Fibroblast of skin of right quadriceps (primary cell): ENCODE data around the gene CD3E.
"Not testable (repeated sequence)": the region's sequence is repeated elsewhere in the genome, so short reads cannot be mapped to it uniquely, and the experiment has no call there.

Experiments used
- DNase-seq: peaks from one replicate; pipeline ENCODE4 v3.0.0-alpha.2; 2013

The CD3E gene

DNA sequence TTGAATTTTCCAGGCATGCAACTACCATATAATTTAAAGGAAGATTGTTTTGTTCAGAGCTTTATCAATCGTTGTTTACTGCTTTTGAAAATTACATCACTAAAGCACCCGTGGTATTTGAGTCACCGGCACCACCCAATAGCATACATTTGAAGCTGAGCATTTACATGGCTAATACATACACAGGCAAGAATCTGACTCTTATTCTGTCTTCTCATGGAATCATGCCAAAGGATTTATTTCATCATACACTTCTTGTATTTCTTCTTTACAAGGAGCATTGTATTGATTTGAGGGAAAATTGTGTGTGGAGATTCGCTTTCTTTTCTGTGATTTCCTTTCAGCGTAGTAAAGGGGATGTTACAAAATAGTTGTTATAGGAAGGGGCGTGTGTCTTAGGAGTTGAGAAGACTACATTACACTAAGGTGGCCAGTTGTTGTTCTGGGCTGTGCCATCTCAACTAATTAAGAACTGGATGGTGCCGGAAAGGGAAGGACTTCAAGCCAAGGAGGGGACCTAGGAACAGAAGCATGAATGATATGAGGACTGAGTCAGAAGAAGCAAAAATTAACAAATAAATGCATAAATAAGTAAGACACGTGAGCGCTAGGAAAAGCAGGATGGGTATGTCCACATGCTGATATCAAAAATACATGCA, 12.9 kb upstream of the CD3E start:
- DNase-seq = peak; percentile 18

- DNase-seq = no peak
Observed at GRCh38 chr11:118294053-118294452, 10.5 kb upstream of the CD3E start.

DNA sequence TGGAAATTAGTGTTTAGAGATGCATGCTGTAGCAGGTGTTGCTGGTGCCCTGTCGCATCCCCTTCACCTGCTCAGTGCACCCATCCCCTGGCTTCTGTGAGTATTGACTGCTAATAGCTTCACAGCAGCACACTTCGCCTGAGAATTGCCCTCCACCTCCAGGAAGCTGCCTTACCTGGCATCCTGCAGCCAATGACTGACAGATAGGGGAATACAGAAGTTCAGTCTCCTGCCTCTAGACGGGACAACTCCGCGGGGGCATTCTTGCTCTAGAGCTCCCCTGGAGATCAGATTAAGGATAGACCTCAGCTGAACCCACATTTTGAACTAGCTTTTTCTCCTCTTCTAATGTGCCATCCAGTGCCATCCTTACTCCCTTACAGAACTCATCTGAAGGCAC, 9.3 kb upstream of the CD3E start:
- no peak for DNase-seq

GRCh38 chr11:118295815-118296454, 8.6 kb upstream of the CD3E start:
- no peak for DNase-seq

DNA sequence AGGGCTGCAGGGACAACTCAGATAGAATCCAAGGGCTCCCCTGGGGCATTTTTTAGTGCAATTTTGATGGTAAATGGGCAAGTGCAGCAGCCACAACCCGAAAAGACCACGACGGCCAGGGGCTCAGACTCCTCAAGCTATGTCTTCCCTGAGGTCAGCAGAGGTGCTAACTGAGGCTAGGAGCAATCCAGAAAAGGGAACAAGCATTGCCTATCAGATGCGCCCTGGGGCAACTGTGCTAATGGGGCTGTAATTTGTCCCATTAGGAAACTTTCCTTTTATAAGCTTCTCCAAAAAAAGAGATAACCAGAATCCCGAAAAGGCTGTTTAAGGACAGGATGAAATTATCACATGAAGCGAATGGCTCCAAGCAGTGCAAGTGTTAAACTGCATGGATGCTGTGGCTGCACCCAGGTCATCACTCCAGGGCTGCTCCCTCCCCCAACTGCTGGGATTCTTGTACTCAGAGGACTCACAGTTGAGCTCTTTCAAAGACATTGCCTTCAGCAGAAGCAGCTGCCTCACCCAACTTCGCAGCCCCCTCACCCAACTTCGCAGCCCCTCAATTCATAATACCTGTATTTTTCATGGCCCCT, 2.8 kb upstream of the CD3E start:
- DNase-seq = no peak

DNA sequence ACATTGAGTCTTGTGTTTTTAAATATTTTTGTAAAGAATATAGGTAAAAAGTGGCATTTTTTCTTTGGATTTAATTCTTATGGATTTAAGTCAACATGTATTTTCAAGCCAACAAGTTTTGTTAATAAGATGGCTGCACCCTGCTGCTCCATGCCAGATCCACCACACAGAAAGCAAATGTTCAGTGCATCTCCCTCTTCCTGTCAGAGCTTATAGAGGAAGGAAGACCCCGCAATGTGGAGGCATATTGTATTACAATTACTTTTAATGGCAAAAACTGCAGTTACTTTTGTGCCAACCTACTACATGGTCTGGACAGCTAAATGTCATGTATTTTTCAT, 333 bp upstream of the CD3E start:
- DNase-seq = no peak

- no peak for DNase-seq
Observed at GRCh38 chr11:118305726-118306125, 1.2 kb downstream of the CD3E start.

GRCh38 chr11:118306556-118306955, 2.0 kb downstream of the CD3E start:
- no peak for DNase-seq

DNA sequence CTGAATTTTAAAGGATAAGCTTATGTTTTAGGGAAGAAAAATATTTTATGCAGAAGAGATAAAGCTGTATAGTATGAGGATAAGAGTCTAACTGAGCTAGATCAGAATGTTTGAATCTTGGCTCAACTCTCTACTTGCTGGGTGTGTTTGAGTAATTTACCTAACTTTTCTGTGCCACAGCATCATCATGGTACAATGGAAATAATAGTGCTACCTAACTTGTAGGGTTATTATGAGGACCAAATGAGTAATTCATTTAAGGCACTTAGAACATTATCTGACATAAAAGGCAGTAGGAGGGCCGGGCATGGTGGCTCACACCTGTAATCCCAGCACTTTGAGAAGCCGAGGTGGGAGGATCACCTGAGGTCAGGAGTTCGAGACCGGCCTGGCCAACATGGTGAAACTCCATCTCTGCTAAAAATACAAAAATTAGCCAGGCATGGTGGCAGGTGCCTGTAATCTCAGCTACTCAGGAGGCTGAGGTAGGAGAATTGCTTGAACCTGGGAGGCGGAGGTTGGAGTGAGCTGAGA, 4.5 kb downstream of the CD3E start:
- not testable (repeated sequence) for DNase-seq

- DNase-seq = no peak
Observed at GRCh38 chr11:118310271-118310670, 5.7 kb downstream of the CD3E start.

- DNase-seq = no peak
Observed at GRCh38 chr11:118310781-118311485, 6.4 kb downstream of the CD3E start.

DNA sequence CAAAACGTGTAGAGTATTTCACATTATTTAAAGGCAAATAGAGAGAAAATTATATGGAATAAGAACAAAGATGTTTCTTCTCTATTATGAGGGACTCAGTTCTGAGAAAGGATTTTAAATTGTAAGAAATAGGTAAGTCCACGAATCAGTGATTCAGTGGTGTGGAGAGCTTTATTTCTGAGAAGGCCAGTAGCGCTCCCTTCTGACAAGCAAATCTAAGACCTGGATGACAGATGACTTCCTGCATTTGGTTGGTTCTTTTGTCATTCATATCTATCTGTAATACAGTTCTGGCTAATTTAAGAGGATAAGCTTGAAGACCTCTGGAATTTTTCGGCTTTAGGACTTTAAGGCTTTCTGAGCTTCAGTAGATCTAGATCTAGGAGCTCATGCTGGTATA, 7.0 kb downstream of the CD3E start:
- no peak for DNase-seq

- DNase-seq = no peak
Observed at GRCh38 chr11:118312328-118312727, 7.8 kb downstream of the CD3E start.

GRCh38 chr11:118313242-118313641, 8.7 kb downstream of the CD3E start:
- no peak for DNase-seq

DNA sequence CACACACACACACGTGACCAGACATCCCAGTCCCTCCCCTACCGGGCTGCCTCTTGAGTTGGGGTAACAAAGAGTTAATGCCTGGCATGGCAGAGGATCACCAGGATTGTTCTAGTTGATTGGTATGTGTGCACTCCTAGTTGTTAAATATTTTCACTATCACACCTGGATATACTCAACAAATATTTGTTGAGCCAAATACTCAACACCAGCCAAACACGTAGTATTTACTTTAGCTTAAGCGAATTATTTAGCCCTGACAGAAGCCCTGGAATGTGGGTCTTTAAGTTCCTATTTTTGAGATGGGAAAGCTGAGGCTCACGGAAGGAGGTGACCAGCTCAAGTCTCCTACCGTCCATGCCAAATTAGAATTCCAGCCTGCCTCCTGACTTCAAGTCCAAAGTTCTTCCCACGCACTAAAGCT, 10.5 kb downstream of the CD3E start:
- DNase-seq = no peak

DNA sequence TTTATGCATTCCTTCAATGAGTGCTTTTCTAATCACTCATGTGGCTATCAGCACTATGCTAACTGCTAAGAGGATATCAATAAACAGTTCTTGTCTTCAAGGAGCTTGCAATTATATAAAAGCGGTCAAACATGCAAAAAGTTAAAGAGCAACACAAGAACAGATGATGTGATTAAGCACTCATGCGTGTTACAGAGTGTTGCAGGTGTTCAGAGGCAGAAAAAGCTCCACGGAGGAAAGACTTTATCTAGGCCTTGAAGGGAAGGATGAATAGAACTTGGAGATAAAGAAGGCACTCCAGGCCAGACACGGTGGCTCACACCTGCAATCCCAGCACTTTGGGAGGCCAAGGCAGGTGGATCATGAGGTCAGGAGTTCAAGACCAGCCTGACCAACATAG, 13.6 kb downstream of the CD3E start:
- DNase-seq = no peak

DNA sequence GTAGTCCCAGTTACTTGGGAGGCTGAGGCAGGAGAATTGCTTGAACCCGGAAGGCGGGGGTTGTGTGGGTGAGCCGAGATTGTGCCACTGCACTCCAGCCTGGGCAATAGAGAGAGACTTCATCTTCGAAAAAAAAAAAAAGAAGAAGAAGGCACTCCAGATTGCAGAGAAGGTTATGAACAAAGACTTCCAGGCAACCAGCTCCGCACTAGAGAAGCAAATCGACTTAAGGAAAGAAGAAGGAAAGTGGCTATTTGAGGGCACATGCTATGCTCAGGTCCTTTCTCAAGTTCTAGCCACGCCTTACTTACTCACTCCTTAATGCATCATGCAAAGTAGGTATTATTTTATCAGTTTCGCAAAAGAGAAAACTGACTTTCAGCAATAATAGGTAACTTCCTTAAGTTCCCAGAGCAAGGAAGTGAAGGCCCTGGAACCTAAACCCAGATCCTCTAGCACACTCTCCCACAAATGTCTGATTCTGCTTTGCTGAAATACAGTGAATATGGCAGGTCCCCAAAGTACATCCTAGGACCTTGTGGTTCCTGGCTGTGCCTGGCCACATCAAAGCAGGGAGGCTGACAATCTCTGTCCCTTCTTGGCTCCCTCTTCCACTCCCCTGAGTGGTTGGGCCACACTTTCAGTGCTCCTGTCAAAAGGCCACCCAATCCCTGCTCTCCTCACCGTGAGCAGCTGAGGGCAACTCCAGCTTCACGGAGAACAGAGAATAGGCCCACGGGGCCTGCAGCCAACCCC, 14.2 kb downstream of the CD3E start:
- DNase-seq = no peak

DNA sequence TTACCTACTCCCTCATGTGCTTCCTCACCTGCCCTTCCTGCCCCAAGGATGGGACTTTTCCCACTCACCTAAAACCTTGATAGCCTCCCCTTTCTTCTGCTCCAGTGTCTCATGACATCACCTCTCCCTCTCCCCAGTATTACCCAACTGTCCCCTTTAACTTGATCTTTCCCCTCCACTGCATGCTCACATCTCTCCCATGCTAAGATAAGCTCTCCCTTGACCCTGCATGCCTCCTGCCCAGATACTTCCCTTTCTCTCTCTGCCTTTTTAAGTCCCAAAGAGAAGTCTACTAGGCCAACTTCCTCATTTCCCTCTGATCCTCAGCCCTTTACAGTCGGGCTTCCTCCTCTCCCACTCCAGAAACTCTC, 14.8 kb downstream of the CD3E start:
- DNase-seq = no peak

DNA sequence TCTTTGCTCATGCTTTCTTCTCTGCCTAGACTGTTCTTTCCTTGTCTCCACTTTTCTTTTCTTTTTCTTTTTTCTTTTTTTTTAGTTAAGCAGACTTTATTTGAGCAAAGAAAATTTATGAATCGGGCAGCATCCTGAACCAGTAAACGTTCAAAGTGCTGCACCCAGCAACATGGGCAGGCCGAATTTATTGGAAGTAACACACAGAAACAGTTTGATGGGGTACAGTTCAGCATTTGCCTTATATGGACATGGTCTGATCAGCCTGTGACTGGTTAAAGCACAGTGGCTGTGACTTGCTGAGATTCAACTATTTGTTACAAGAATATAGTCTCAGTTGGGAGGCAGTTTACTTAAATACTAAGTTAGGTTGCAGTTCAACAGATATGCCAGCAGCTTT, 16.0 kb downstream of the CD3E start:
- DNase-seq = no peak

DNA sequence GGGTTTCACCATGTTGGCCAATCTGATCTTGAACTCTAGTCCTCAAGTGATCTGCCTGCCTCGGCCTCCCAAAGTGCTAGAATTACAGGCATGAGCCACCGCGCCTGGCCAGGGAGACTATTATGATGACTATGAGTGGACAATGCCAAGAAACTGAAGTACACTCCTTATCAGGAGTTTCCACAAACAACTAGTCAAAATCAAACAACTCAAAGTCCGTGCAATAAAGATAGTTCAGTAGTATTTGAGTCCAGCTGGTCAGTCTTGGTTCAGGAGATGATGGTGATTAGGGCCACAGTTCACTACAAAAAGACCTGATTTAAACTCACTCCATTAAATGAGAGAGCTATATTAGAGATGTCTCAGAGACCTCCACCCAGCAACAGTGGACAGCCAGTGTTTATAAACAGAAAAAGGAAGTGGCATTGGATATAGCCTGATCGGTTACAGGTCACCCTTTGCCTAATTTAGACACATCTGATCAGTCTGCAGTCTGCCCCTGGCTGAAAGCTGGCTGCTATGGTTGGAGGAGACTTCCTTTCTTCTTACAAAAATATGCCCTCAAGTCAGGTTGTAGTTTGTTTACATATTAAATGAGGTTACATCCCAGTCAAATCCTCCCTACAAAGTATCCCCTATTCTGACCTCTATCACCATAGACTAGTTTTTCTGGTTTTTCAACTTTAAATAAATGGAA, 17.0 kb downstream of the CD3E start:
- DNase-seq = no peak

DNA sequence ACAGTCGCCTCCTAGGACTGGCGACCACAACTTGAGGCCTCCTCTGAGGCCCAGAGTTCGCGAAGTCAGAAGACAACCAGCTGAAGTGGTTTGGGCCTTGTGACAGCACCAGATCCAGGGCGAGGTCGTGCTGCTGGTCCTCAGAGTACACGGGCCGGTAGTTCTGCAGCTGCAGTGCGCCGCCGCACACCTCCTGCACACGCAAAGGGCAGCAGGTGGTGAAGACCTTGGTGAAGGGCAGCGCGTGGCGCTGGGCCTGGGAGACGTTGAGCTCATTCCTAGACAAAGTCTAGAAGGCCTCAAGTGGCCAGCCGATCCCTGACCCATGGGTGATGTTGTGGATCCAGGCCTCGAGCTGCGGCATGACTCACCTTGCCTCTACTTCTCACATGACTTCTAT, 18.2 kb downstream of the CD3E start:
- DNase-seq = no peak

- no peak for DNase-seq
Observed at GRCh38 chr11:118325283-118325682, 20.8 kb downstream of the CD3E start.

DNA sequence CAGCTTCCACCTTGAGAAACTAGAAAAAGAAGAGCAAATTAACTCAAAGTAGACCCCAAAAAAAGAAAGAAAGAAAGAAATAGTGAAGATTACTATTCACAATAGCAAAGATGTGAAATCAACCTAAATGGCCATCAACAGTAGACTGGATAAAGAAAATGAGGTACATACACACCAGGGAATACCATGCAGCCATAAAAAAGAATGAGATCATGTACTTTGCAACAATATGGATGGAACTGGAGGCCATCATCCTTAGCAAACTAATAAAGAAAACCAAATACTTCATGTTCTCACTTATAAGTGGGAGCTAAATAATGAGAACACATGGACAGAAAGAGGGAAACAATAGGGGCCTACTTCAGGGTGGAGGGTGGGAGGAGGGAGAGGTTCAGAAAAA, 24.2 kb downstream of the CD3E start:
- DNase-seq = no peak
